CD4-positive, alpha-beta T cell treated with Interleukin-12 subunit alpha and Interleukin-12 subunit beta, for 1 hour (primary cell): Measurements from ENCODE around the gene MBP.

Source experiments
- DNase-seq: peaks from one replicate; pipeline ENCODE4 v3.0.0-alpha.2; 2020

MBP gene

GRCh38 chr18:77150588-77150987 lies 18.0 kb upstream of the MBP start:
- DNase-seq, result no peak

GRCh38 chr18:77148289-77148688 lies 15.7 kb upstream of the MBP start:
- no peak for DNase-seq

- no peak for DNase-seq
Observed at GRCh38 chr18:77147418-77147852, 14.9 kb upstream of the MBP start.

GRCh38 chr18:77146249-77147080 lies 13.9 kb upstream of the MBP start:
- DNase-seq, result no peak

GRCh38 chr18:77145364-77145901 lies 12.8 kb upstream of the MBP start:
- no peak for DNase-seq

- DNase-seq, result no peak
Observed at GRCh38 chr18:77144451-77145118, 12.0 kb upstream of the MBP start.

- DNase-seq, result no peak
Observed at GRCh38 chr18:77144046-77144445, 11.5 kb upstream of the MBP start.

GRCh38 chr18:77143196-77143595 lies 10.6 kb upstream of the MBP start:
- no peak for DNase-seq

GRCh38 chr18:77141401-77142118 lies 9.0 kb upstream of the MBP start:
- no peak for DNase-seq

- peak; percentile 53 for DNase-seq
Observed at GRCh38 chr18:77140439-77141109, 8.0 kb upstream of the MBP start.

GRCh38 chr18:77140030-77140429 lies 7.4 kb upstream of the MBP start:
- DNase-seq, result no peak

GRCh38 chr18:77139619-77140018 lies 7.0 kb upstream of the MBP start:
- no peak for DNase-seq

GRCh38 chr18:77138270-77138669 lies 5.7 kb upstream of the MBP start:
- DNase-seq, result no peak

- no peak for DNase-seq
Observed at GRCh38 chr18:77137851-77138250, 5.3 kb upstream of the MBP start.

GRCh38 chr18:77136871-77137665 lies 4.5 kb upstream of the MBP start:
- DNase-seq, result no peak

GRCh38 chr18:77136076-77136718 lies 3.6 kb upstream of the MBP start:
- no peak for DNase-seq

- no peak for DNase-seq
Observed at GRCh38 chr18:77135339-77136075, 2.9 kb upstream of the MBP start.

GRCh38 chr18:77134611-77135010 lies 2.0 kb upstream of the MBP start:
- no peak for DNase-seq

- peak; percentile 39 for DNase-seq
Observed at GRCh38 chr18:77133835-77134496, 1.4 kb upstream of the MBP start.
